Measurements from ENCODE around the gene CA10.

- no peak for TF ChIP-seq YY1 (IDR thresholded peaks at IDR 0.05; ENCODE audit: insufficient read depth, insufficient read length)
- no peak for TF ChIP-seq SUZ12 (IDR thresholded peaks at IDR 0.05; ENCODE audit: extremely low read depth, insufficient read depth, insufficient read length)
- no peak for TF ChIP-seq ZNF274 (IDR thresholded peaks at IDR 0.05; ENCODE audit: low read depth, low read length)
Observed at GRCh38 chr17:52071712-52072111, 86.8 kb downstream of the CA10 start.
